CD8-positive, alpha-beta memory T cell (primary cell): ENCODE data around the gene YKT6. TPM values are rescaled to one million over a fixed set of nuclear protein-coding genes. Genes with fewer than 3 reads are reported as not detected.

Experiments
- CTCF ChIA-PET: fragments of 350-600 bp; sonication (Branson Sonifier 250); formaldehyde crosslinking; loops from one replicate; lab custom pipeline; 2021; ENCODE audit warnings: antibody characterized with exemption; lab: Charles Lee
- POLR2A ChIA-PET: fragments of 350-600 bp; sonication (Branson Sonifier 250); formaldehyde crosslinking; loops from one replicate; lab custom pipeline; 2021; ENCODE audit warnings: antibody characterized with exemption; lab: Charles Lee
- DNase-seq, 5 donors: peaks; one replicate each; pipeline versions ENCODE4 v3.0.0 to v3.0.0-alpha.2; 2020 to 2022; ENCODE audit warnings: mixed read lengths in 1 of 5
- H3K27ac ChIP-seq: one replicate; pipeline ENCODE4 v1.7.0; 2013; ENCODE audit warnings: low read depth, mild to moderate bottlenecking, low read length, moderate library complexity
- H3K27me3 ChIP-seq: 2 replicates; pipeline ENCODE4 v1.7.0; 2013; ENCODE audit warnings: low read length, mild to moderate bottlenecking; ENCODE audit not compliant: insufficient read depth, poor library complexity, severe bottlenecking
- H3K36me3 ChIP-seq: 2 replicates; pipeline ENCODE4 v1.7.0; 2013; ENCODE audit warnings: mild to moderate bottlenecking, low read length, moderate library complexity; ENCODE audit not compliant: insufficient read depth
- H3K4me1 ChIP-seq: 2 replicates; pipeline ENCODE4 v1.7.0; 2013; ENCODE audit warnings: mild to moderate bottlenecking, low read length, moderate library complexity; ENCODE audit not compliant: insufficient read depth
- H3K4me3 ChIP-seq: 2 replicates; pipeline ENCODE4 v1.7.0; 2013; ENCODE audit warnings: mild to moderate bottlenecking, low read length
- H3K9me3 ChIP-seq: 2 replicates; pipeline ENCODE4 v1.7.0; 2013; ENCODE audit warnings: mild to moderate bottlenecking, low read length
- H3K27ac Mint-ChIP-seq, 8 donors: one replicate each; pipeline ENCODE4 v1.8.0; 2020 to 2021; ENCODE audit warnings: mixed read lengths in 8 of 8, mild to moderate bottlenecking in 6 of 8, inconsistent platforms in 3 of 8, moderate library complexity in 3 of 8
- H3K27me3 Mint-ChIP-seq, 2 donors: one replicate each; pipeline ENCODE4 v1.8.0; 2020 to 2021; ENCODE audit warnings: mixed read lengths in 2 of 2, mild to moderate bottlenecking in 1 of 2, moderate library complexity in 1 of 2
- H3K36me3 Mint-ChIP-seq, 3 donors: one replicate each; pipeline ENCODE4 v1.8.0; 2020 to 2021; ENCODE audit warnings: mixed read lengths in 3 of 3, inconsistent platforms in 1 of 3, mild to moderate bottlenecking in 1 of 3
- H3K4me1 Mint-ChIP-seq, 3 donors: one replicate each; pipeline ENCODE4 v1.8.0; 2020 to 2021; ENCODE audit warnings: mixed read lengths in 3 of 3, inconsistent platforms in 1 of 3, mild to moderate bottlenecking in 1 of 3
- H3K4me3 Mint-ChIP-seq, 7 donors: one replicate each; pipeline ENCODE4 v1.8.0; 2020 to 2021; ENCODE audit warnings: mixed read lengths in 7 of 7, mild to moderate bottlenecking in 6 of 7, moderate library complexity in 4 of 7, inconsistent platforms in 2 of 7
- H3K9me3 Mint-ChIP-seq, 5 donors: one replicate each; pipeline ENCODE4 v1.8.0; 2020 to 2022; ENCODE audit warnings: mixed read lengths in 5 of 5, mild to moderate bottlenecking in 3 of 5, moderate library complexity in 2 of 5, inconsistent platforms in 1 of 5
- polyA plus RNA-seq: library from polyadenylated mRNA; unstranded; fragments of 300-500 nt; fragmentation: Illumina TruSeq; gene quantifications from one replicate; pipeline ENCODE4 v1.2.3, GENCODE V29; 2021
- total RNA-seq, 2 experiments: library from RNA; stranded (reverse); gene quantifications; one replicate each; pipeline ENCODE4 v1.2.3, GENCODE V29; 2021

YKT6 gene
- total and polyA plus RNA-seq, 3 experiments from 2014 or later, result 44.9 to 94.6 (median 92.6) TPM

DNA sequence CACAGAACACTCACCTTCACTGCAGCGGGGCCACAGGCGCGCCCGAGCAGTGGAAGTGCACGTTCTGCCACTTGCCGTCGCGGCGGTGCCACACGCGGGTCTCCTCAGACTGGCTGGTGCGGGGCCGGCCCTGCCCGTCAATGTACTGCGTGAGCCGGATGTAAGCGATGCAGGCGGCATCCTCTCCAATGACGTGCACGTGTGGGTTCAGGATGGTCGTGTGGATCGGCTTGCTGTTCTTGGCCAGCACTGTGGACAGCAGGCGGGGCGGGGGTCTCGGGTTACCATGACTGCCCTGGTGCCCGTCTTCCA, 19.2 kb downstream of the YKT6 start:
- Histone ChIP-seq H3K4me1 (no peaks in the 10 kb centered on the region), H3K27ac (no peak overlapping the region), H3K4me3 (no peak overlapping the region), H3K36me3 (no peaks in the 10 kb centered on the region), H3K9me3 (no peaks in the 10 kb centered on the region), H3K27me3 (no peaks in the 10 kb centered on the region)
- POLR2A ChIA-PET, result no interaction called here
- CTCF ChIA-PET, result no interaction called here
- Mint-ChIP-seq H3K27me3 (peaks cover 1 to 10% of the 10 kb centered on the region in 2 donors), H3K4me3 (no peak overlapping the region), H3K4me1 (no peaks in the 10 kb centered on the region), H3K9me3 (no peaks in the 10 kb centered on the region), H3K36me3 (no peaks in the 10 kb centered on the region), H3K27ac (no peak overlapping the region)
- DNase-seq, result peak in 1 of 5 donors; percentile 43

DNA sequence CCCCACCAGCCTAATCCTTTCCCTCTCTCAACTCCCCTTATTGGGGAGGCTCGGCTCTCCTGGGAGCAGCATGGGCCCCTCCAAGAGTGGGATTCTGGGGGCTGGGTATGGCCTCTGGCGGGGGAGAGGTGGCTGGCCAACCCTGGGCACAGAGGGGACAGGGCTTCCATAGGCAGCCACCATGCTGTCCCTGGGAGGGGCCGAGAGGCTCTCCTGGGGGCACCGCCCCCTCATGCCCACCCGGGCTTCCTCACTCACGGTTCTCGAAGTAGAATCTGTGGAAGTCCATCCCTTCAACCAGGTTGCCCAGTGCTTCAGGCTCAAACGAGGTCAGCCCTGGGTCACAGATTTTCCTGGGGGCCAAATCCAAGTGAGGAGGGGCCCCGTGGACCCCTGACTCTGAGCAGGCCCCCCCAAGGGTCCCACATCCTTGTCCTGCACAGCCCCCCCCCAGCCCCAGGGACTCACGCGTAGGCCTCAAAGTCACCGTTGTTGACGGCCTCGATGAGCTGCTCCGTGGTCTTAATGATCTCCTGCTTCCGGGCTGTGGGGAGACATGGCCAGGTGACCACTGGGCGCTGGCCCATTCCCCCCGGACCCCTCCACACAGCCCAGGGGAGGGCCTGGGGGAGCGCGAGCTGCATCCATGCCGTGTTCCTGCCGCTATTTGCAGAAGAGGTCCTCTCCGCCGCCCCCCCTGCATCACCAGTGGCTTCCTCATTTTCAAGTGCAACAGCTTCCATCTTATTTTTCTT, 19.8 kb downstream of the YKT6 start:
- no peak overlapping the region for H3K4me3 Mint-ChIP-seq
- Histone ChIP-seq H3K9me3 (no peaks in the 10 kb centered on the region), H3K4me3 (no peak overlapping the region), H3K36me3 (no peaks in the 10 kb centered on the region), H3K27ac (no peak overlapping the region), H3K27me3 (no peaks in the 10 kb centered on the region), H3K4me1 (no peaks in the 10 kb centered on the region)
- no peaks in the 10 kb centered on the region for H3K4me1 Mint-ChIP-seq
- peak overlapping the region in 1 of 8 donors; percentile 54 for H3K27ac Mint-ChIP-seq
- H3K9me3 Mint-ChIP-seq, result no peaks in the 10 kb centered on the region
- H3K36me3 Mint-ChIP-seq, result no peaks in the 10 kb centered on the region
- CTCF ChIA-PET, result interaction anchor here (1.0 kb wide), 1 partner anchor 40 kb away, joined by 3 read pairs; no protein-coding TSS in a partner anchor
- DNase-seq, result peak in 1 of 5 donors; percentile 35
- POLR2A ChIA-PET, result no interaction called here
- peaks cover 1 to 11% of the 10 kb centered on the region in 2 donors for H3K27me3 Mint-ChIP-seq

- Histone ChIP-seq H3K27me3 (no peaks in the 10 kb centered on the region), H3K36me3 (no peaks in the 10 kb centered on the region), H3K4me1 (no peaks in the 10 kb centered on the region), H3K4me3 (no peak overlapping the region), H3K27ac (no peak overlapping the region), H3K9me3 (no peaks in the 10 kb centered on the region)
- H3K36me3 Mint-ChIP-seq, result no peaks in the 10 kb centered on the region
- peak in 1 of 5 donors; percentile 42 for DNase-seq
- no peak overlapping the region for H3K4me3 Mint-ChIP-seq
- no peak overlapping the region for H3K27ac Mint-ChIP-seq
- POLR2A ChIA-PET, result no interaction called here
- CTCF ChIA-PET, result interaction anchor here (1.0 kb wide), 1 partner anchor 39 kb away, joined by 3 read pairs; no protein-coding TSS in a partner anchor
- no peaks in the 10 kb centered on the region for H3K4me1 Mint-ChIP-seq
- H3K27me3 Mint-ChIP-seq, result peaks cover 6 to 19% of the 10 kb centered on the region in 2 donors
- H3K9me3 Mint-ChIP-seq, result no peaks in the 10 kb centered on the region
Observed at GRCh38 chr7:44221231-44221791, 20.5 kb downstream of the YKT6 start.

DNA sequence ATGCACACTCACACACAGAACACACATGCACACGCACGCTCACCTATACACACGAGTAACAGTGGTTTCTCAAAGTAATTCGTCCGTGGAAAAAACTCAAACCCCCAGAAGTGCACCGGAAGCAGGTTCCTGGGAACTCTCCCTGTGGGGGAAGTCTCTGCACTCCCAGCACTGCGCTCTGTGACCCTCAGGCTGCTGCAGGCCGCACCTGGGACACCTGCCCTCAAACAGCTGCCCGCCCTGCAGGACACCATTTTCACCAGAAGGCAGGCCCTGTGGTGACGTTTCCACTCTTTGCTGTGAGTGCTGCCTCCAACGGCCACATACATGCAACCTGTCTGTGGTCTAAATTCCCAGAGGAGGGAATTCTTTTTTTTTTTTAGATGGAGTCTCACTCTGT, 21.3 kb downstream of the YKT6 start:
- ChIA-PET POLR2A (no interaction called here), CTCF (no interaction called here)
- Mint-ChIP-seq H3K36me3 (no peaks in the 10 kb centered on the region), H3K27ac (peak overlapping the region in 1 of 8 donors; percentile 74), H3K4me3 (no peak overlapping the region), H3K27me3 (peaks cover 4 to 19% of the 10 kb centered on the region in 2 donors), H3K9me3 (no peaks in the 10 kb centered on the region), H3K4me1 (no peaks in the 10 kb centered on the region)
- DNase-seq, result no peak
- H3K4me3 ChIP-seq, result no peak overlapping the region
- no peaks in the 10 kb centered on the region for H3K9me3 ChIP-seq
- no peaks in the 10 kb centered on the region for H3K4me1 ChIP-seq
- no peak overlapping the region for H3K27ac ChIP-seq
- no peaks in the 10 kb centered on the region for H3K36me3 ChIP-seq
- H3K27me3 ChIP-seq, result no peaks in the 10 kb centered on the region

DNA sequence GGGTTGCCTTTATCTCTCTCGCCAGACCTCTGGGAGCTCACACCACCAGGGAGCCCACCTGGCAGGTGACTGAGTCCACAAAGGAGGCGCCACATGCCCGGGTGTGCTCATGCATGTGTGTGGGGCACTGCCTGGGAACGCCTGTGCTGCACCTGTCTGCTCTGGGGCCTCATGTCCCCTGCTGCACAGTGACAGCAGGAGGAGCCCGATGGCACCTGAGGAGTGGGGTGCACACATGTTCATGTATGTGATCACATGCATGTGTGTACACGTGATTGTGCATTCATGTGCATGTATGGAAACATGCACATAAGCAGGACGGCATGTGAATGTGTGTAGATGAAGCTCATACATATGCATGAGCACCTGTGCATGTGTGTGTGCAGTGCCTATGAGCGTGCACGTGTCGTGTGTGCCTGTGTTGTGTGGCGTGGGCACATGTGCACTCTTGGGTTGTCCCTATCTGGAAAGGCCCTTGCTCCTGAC, 22.0 kb downstream of the YKT6 start:
- Mint-ChIP-seq H3K36me3 (no peaks in the 10 kb centered on the region), H3K9me3 (no peaks in the 10 kb centered on the region), H3K27me3 (peaks cover 4 to 19% of the 10 kb centered on the region in 2 donors), H3K27ac (no peak overlapping the region), H3K4me1 (no peaks in the 10 kb centered on the region), H3K4me3 (no peak overlapping the region)
- CTCF ChIA-PET, result no interaction called here
- Histone ChIP-seq H3K27ac (no peak overlapping the region), H3K9me3 (no peaks in the 10 kb centered on the region), H3K4me1 (no peaks in the 10 kb centered on the region), H3K4me3 (no peak overlapping the region), H3K36me3 (no peaks in the 10 kb centered on the region), H3K27me3 (no peaks in the 10 kb centered on the region)
- POLR2A ChIA-PET, result no interaction called here
- DNase-seq, result no peak

GRCh38 chr7:44223362-44224079, 22.7 kb downstream of the YKT6 start:
- H3K27ac Mint-ChIP-seq, result no peak overlapping the region

DNA sequence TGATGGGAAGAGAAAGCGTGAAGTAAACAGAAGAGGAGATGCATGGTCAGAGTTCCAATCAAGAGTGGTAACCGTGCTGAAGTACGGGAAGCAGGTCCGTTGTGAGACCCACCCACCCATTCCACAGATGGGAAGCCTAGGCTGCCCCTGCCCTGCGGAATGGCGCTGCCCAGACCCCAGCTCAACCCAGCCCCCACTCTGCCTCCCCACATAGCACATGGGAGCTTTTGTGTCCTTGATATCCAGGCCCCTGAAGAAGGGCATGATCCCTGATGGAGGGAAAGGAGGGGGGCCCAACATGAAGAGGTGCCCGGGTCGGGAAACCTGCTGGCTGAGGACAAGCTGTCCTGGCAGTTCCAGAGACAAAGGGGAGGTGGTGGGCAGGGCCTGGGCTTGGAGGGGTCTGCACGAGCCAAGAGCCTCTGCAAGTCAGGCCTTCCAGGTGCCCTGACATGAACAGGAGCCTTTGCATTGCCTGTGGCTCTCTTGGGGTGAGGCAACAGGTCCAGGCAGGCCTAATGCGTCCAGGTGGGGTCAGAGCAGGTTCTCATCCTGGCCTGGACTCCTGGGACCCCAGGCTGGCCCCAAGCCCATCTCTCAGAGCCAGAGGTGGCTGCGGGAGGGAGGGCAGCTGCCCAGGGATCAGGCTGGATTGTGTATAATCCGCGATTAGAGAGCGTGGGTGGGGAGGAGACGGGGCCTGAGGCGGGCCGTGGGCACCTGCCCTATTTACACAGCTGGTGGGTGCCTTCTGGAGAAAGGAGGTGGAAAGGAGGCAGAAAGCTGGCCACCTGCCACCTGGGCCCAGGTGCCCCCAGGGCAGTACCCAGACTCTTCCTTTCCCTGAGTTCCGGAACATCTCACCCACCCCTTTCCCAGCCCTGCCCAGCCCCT, 23.5 kb downstream of the YKT6 start:
- ChIA-PET CTCF (no interaction called here), POLR2A (no interaction called here)
- Histone ChIP-seq H3K36me3 (no peaks in the 10 kb centered on the region), H3K4me3 (no peak overlapping the region), H3K9me3 (no peaks in the 10 kb centered on the region), H3K27ac (no peak overlapping the region), H3K27me3 (no peaks in the 10 kb centered on the region), H3K4me1 (no peaks in the 10 kb centered on the region)
- Mint-ChIP-seq H3K27ac (no peak overlapping the region), H3K36me3 (no peaks in the 10 kb centered on the region), H3K4me3 (no peak overlapping the region), H3K27me3 (peaks cover 4 to 19% of the 10 kb centered on the region in 2 donors), H3K9me3 (no peaks in the 10 kb centered on the region), H3K4me1 (no peaks in the 10 kb centered on the region)
- DNase-seq, result no peak

More at GRCh38 chr7:44223362-44224079, 22.7 kb downstream of the YKT6 start:
- peaks cover 4 to 19% of the 10 kb centered on the region in 2 donors for H3K27me3 Mint-ChIP-seq
- no peaks in the 10 kb centered on the region for H3K36me3 ChIP-seq
- ChIA-PET CTCF (no interaction called here), POLR2A (no interaction called here)
- no peak overlapping the region for H3K4me3 ChIP-seq
- H3K9me3 ChIP-seq, result no peaks in the 10 kb centered on the region
- no peaks in the 10 kb centered on the region for H3K4me1 Mint-ChIP-seq
- H3K27me3 ChIP-seq, result no peaks in the 10 kb centered on the region
- no peak for DNase-seq
- no peak overlapping the region for H3K4me3 Mint-ChIP-seq
- no peaks in the 10 kb centered on the region for H3K4me1 ChIP-seq
- no peak overlapping the region for H3K27ac ChIP-seq
- H3K36me3 Mint-ChIP-seq, result no peaks in the 10 kb centered on the region
- H3K9me3 Mint-ChIP-seq, result no peaks in the 10 kb centered on the region
